DMS79 treated with DMSO at 0.1 percent for 48 hours (cell line): Measurements from ENCODE around the gene ARFGEF3.
A peak's percentile ranks its signal among the peaks of the same experiment; 100 is the strongest.

Source experiments
- DNase-seq: peaks from one replicate; lab custom pipeline; 2025; lab: John Stamatoyannopoulos, UW

Gene ARFGEF3

GRCh38 chr6:138215093-138215782 is 53.5 kb downstream of the ARFGEF3 start:
- DNase-seq, result no peak

DNA sequence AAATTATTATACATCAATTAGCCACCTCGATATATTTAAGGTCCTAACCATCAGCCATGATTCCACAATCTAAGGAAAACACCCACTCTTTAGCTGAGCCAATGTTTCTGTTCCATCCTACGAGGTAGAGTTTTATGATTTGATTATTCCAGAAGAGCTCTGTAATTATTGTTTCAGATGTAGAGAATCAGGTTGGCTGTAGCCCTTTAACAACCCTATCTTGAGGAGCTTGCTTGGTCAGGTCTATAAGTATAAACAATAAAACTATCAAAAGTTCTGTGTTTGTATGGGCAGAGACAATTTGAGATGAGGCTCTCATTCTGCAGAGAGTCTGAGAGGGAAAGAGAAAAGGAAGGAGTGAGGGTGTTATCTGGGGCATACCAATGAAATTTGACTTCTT is 56.7 kb downstream of the ARFGEF3 start, which contains the start of gene PBOV1:
Gene PBOV1, minus strand, starts transcription at position 43 of the 400 bp plus-strand sequence. CDS start 96 bp downstream, outside the sequence.
- no peak for DNase-seq

GRCh38 chr6:138219398-138219797 is 57.7 kb downstream of the ARFGEF3 start:
- DNase-seq, result no peak

GRCh38 chr6:138219901-138220300 is 58.2 kb downstream of the ARFGEF3 start:
- no peak for DNase-seq

- no peak for DNase-seq
These were observed 61.3 kb downstream of the ARFGEF3 start for GRCh38 chr6:138222901-138223546.

- DNase-seq, result no peak
These were observed 64.2 kb downstream of the ARFGEF3 start for GRCh38 chr6:138225953-138226352.

DNA sequence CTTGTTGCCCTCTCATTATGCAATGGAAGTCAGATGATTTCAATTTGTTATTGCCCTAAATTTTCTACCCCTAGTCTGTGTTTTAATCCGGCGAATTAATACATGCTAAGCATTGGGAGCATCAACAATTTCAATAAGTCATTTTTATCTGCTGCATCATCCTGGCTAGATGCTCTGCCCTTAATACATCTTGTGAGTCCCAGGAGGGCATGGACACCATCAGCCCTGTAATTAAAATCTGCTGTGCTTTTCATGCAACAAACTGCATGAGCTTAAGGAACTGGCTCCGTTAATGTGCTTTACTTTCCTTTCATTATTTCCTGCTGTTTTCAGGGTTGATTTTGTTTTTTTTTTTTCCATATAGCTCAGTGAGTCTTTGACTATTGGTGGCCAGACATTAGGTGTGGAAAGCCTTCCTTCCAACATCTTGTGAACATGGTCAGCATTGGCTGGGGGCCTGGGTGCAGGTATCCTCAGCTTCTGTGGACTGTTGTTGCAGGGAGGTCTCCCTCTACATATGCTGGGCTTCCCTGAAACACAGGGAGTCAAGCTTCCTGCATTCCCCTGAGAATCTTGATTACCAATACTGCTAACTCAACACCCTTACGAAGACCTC is 65.1 kb downstream of the ARFGEF3 start:
- DNase-seq, result peak; percentile 89

DNA sequence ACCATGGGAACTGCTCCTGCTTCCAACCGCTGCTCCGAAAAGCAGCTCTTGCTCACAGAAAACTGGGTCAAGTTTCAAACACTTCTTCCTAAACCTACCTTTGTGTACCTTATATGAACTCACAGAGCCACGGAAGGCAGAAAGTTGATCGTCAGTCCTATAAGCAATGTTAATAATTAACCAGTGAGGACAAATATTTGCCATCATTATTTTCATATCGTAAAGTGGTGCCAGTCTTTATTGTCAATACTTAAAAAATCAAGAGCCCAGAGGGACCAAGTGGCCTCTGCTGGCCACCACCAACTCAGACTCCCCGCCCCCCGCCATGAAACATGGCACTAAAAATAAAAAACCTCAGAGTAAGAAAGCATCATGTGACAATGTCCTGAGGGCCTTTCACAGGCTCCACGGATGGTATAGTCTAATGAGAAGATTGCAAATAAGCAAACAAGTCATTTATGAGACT is 65.6 kb downstream of the ARFGEF3 start:
- DNase-seq, result peak; percentile 99

- DNase-seq, result peak; percentile 85
These were observed 67.3 kb downstream of the ARFGEF3 start for GRCh38 chr6:138229072-138229471.

DNA sequence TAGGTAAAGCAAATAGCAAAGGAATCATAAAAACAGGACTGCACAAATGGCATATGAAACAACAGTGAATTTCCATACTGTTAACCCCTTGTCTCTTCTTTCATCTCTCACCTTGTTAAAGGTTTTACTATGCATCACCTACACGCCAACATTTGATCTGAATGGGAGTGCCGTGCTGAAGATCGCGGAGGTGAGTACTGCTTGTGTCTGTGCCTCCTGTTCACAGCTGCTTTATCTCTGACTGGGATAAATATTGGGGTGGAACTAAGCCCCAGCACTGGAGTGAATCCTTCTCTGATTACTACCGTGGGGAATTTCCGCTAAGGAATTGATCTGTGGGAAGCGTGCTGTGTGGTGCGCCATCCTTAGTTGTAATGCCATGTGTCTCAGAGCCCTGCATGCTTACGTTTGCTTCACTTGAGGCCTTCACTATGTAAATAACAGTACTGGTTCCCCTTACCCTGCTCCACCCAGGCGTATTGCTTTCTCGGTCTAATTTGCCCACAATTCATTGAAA is 68.0 kb downstream of the ARFGEF3 start:
- DNase-seq, result peak; percentile 78

GRCh38 chr6:138230221-138230620 is 68.5 kb downstream of the ARFGEF3 start:
- no peak for DNase-seq

DNA sequence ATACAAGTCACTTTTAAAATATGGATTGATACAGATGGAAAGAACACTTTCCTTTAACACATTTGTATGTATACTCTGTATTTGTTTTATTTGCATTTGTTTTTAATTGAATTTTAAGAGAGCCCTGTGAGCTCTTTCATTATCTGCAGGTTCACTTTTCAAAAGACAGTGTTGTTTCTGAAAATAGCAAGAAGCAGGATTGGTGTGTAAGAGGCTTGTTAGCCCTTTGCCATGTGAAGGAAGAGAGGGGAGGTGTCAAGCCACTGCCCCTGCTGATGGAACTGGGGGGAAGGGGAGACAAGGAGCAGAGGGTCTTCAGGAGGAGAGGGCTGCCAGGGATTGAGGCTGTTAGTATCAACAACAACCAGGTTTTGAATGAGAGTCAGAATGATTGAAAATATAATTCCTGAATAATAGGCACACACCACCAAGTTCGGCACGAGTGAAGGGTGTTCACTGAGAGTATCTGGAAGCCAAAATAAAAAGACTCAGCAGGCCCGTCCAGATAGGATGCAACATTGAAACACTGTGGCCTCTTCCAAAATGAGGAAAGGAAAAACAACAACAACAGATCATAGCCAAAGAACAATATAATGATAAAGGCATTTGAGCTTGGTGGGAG is 69.1 kb downstream of the ARFGEF3 start:
- no peak for DNase-seq

DNA sequence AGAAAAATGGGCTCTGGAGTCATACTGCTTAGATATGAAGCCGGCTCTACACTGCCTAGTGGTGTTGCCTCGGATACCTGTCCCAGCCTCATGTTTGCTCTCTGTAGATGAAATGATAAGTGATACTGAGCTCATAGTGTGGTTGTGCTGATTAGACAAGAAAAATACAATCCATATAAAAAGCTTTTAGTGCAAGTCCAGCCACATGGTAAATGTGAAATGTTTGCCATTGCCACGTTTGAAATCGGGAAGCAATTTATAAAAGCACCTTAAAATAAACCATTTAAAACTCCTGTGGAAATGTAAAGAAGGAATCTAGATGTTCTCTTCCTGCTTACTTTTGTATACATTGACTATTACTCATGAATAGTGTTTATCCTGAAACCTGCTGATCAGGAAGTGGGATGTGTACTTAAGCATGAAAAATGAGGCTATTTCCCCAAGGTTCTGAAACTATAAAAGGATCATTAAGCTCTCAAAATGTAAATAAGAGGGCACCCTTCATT is 69.7 kb downstream of the ARFGEF3 start:
- peak; percentile 92 for DNase-seq

GRCh38 chr6:138234363-138234762 is 72.6 kb downstream of the ARFGEF3 start:
- DNase-seq, result no peak

DNA sequence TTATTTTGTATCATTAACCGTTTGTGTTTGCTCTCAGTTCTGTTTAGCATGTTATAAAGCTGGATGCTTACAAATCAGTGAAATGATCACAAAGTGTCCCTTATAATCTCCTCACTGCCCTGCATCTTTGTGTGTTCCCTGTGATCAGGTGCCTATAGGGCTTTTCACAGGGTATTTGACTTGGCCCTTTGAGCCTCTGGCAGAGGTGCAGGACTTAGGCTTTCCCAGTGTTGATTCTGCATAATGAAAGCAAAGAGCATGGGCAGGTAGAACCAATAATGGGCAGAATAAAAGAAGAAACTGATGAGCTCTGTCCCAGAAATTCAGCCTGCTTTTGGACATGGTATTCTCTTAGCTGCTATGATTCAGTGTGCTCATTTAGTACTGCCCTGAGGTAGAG is 73.5 kb downstream of the ARFGEF3 start:
- DNase-seq, result no peak

GRCh38 chr6:138235693-138236092 is 74.0 kb downstream of the ARFGEF3 start:
- DNase-seq, result no peak

DNA sequence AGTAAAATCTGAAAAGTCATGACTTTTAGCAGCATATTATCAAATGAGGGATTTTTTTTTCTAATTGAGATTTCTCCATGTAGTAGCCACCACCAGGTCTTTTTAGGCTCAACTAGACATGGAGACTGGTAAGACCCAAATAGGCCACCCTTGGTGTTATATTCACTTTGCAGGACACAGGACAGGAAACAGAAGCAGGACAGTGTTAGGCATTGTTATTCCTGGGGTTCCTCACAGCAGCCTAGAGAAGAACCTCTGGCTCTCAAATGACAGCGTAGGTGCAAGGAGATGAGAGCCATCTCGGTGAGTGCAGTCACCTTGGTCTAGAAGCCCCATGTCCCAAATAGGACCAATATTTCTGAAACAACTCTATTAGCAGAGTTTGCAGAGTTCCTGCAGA is 75.7 kb downstream of the ARFGEF3 start:
- DNase-seq, result no peak

DNA sequence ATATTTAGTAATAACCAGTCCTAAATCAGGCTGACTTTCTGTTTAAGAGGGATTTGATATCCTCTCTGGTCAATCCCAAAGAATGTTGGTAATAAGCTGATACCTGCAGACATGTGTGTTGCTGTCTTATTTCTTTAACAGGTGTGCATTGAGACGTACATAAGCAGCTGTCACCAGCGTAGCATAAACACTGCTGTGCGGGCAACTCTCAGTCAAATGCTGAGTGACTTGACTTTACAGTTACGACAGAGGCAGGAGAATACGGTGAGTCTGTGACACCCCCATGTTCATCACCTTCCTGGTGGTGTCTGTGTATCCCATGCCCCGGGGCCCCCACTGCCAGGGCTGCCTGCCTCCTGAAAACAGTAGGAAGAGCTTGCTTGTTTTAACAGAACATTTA is 76.6 kb downstream of the ARFGEF3 start:
- DNase-seq, result no peak

DNA sequence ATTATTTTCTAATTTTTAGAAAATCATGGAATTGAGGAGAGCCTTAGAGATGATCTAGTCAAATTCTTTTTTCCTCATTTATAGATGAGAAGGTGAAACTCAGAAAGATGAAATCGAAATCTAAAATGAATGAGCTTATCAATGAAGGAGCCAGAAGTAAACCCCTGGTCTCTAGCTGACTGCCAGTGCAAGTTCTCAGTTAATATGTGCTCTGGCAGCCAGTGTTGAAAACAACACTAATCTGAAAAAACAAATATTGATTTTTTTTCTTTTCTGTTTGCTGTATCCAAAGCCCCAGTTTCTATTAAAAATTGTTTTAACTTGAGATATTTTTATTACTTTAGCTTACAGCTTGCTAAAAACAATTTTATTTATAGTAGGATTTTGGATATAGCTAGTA is 78.0 kb downstream of the ARFGEF3 start:
- DNase-seq, result no peak

DNA sequence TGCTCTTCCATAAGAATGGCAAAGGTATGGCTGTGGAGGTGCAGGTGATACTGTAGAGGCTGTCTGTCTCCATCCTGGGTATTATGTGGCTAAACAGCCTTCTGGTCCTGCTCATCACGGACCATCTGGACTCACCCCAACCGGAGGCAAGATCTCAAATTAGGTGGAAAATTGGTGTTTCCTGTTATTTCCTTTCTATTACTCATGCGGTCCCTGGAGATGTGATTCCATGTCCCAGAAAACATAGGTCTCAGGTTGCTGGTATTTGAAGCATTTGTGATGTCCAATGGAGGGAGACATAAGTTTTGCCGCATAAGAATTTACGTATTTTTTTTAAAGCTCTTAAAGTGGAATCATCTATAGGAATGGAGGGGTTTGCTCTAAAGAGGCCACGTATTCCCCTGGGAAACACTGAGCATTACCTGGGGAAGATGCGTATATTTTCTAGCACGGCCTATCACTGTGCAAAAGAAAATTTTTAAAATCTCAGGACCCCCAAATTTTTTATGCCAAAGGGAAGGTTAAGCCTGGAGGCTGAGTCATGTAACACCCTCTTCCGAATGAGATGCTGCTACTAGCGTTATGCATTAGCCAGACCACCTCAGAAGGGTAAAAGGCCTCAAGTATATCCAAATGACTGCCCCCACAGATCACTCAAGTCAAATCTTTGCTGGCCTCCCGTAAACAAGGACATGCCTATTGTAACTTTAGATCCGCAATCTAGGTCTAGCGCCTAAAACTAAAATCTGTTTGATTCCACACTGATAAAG is 78.9 kb downstream of the ARFGEF3 start:
- DNase-seq, result no peak

GRCh38 chr6:138241381-138241780 is 79.6 kb downstream of the ARFGEF3 start:
- DNase-seq, result no peak
